Chondrocyte (in vitro differentiated cells): ENCODE data around the gene SOX1. TPM values are rescaled to one million over a fixed set of nuclear protein-coding genes. Genes with fewer than 3 reads are reported as not detected.

Source experiments
- DNase-seq: peaks from one replicate; pipeline ENCODE4 v3.0.0; 2021; ENCODE audit warnings: mixed read lengths, low spot score
- H3K27ac Mint-ChIP-seq: one replicate; pipeline ENCODE4 v1.8.0; 2021; ENCODE audit warnings: mild to moderate bottlenecking, moderate library complexity, mixed read lengths; ENCODE audit not compliant: unreplicated experiment
- H3K27me3 Mint-ChIP-seq: 2 replicates; pipeline ENCODE4 v1.8.0; 2021; ENCODE audit warnings: low read depth, mixed read lengths
- H3K36me3 Mint-ChIP-seq: 2 replicates; pipeline ENCODE4 v1.8.0; 2021; ENCODE audit warnings: low read depth, mixed read lengths
- H3K4me1 Mint-ChIP-seq: 2 replicates; pipeline ENCODE4 v1.8.0; 2021; ENCODE audit warnings: low read depth, mild to moderate bottlenecking, mixed read lengths
- H3K4me3 Mint-ChIP-seq: one replicate; pipeline ENCODE4 v1.8.0; 2021; ENCODE audit warnings: mild to moderate bottlenecking, moderate library complexity, mixed read lengths; ENCODE audit not compliant: unreplicated experiment
- H3K9me3 Mint-ChIP-seq: 2 replicates; pipeline ENCODE4 v1.8.0; 2021; ENCODE audit warnings: low read depth, mixed read lengths
- long read RNA-seq: library from polyadenylated mRNA; stranded (forward); transcript quantifications from one replicate; pipeline ENCODE4 v2.0.0, GENCODE V29; 2021
- total RNA-seq: library from RNA; stranded (reverse); gene quantifications from 3 replicates; pipeline ENCODE4 v1.2.1, GENCODE V29; 2021
- TF ChIP-seq, protein P1 (sequence below): fragments of 200-600 bp; sonication (generic); IDR thresholded peaks from 2 replicates; pipeline ENCODE4 v1.5.0; 2021; ENCODE audit warnings: antibody characterized with exemption, mild to moderate bottlenecking, moderate library complexity

The SOX1 gene
- total RNA-seq = not detected in 3 replicates
- long read RNA-seq = 0 reads

DNA sequence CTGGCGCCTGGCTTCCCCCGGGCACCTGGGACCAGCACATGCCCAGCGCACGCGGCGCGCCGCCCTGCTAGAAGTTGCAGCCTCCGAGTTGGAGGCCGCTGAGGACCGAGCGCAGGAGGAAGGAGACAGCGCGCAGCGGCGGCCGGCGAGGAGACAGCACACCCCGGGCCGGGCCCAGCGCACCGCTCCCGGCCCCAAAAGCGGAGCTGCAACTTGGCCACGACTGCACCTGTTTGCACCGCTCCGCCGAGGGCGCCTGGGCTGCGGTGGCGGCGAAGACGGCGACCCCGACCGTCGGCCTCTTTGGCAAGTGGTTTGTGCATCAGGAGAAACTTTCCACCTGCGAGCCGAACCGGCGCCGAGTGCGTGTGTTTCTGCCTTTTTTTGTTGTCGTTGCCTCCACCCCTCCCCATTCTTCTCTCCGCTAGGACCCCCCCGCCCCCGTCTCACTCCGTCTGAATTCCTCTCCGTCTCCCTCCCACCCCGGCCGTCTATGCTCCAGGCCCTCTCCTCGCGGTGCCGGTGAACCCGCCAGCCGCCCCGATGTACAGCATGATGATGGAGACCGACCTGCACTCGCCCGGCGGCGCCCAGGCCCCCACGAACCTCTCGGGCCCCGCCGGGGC, at the start of gene SOX1:
SOX1 (plus strand) TSS at position 34 of the 626 bp plus-strand sequence; CDS start at position 544, 510 bp downstream.
- Mint-ChIP-seq H3K27ac (no peak within 1 kb of the TSS), H3K9me3 (no peaks in the 10 kb centered on the region), H3K4me3 (peak within 1 kb of the TSS; percentile 67), H3K4me1 (peaks cover 19% of the 10 kb centered on the region), H3K36me3 (peaks cover 4% of the 10 kb centered on the region), H3K27me3 (peaks cover 64% of the 10 kb centered on the region)
- TF ChIP-seq, protein P1, sequence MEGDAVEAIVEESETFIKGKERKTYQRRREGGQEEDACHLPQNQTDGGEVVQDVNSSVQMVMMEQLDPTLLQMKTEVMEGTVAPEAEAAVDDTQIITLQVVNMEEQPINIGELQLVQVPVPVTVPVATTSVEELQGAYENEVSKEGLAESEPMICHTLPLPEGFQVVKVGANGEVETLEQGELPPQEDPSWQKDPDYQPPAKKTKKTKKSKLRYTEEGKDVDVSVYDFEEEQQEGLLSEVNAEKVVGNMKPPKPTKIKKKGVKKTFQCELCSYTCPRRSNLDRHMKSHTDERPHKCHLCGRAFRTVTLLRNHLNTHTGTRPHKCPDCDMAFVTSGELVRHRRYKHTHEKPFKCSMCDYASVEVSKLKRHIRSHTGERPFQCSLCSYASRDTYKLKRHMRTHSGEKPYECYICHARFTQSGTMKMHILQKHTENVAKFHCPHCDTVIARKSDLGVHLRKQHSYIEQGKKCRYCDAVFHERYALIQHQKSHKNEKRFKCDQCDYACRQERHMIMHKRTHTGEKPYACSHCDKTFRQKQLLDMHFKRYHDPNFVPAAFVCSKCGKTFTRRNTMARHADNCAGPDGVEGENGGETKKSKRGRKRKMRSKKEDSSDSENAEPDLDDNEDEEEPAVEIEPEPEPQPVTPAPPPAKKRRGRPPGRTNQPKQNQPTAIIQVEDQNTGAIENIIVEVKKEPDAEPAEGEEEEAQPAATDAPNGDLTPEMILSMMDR = no peak
- no peak for DNase-seq

DNA sequence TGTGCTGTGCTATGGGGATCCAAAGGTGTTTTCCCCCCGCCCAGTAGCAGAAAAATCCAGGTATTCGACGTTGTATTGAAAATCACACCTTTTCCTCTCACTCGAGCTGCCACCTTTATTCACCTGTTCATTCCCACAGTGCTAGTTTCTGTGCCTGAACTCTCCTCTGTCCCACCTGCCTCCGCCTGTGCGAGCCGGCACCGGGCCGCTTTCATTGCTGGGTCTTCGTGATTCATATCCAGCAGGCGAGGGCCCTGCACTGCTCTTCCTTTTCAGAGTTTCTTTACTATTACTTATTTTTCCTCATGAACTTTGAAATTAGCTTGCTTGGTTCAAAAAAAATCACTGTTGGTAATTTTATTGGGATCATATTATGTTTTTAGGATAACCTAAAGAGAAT, 42.4 kb upstream of the SOX1 start:
- TF ChIP-seq, protein P1 = no peak
- Mint-ChIP-seq H3K9me3 (peaks cover 23% of the 10 kb centered on the region), H3K4me1 (no peaks in the 10 kb centered on the region), H3K4me3 (no peak overlapping the region), H3K27ac (no peak overlapping the region), H3K27me3 (peaks cover 4% of the 10 kb centered on the region), H3K36me3 (no peaks in the 10 kb centered on the region)
- DNase-seq = no peak

DNA sequence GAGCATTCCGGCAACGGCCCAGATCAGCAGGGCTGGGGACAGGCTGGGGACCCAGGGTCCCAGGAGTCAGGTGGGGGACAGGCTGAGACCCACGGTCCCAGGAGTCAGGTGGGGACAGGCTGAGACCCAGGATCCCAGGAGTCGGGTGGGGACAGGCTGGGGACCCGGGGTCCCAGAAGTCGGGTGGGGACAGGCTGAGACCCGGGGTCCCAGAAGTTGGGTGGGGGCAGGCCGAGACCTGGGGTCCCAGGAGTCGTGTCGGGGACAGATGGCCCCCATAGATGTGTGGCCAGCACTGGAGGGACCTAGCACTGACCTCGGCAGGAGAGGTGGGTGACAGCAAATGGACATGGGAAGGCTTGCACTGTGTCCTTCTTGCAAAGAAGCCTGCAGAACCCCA, 39.7 kb upstream of the SOX1 start:
- H3K36me3 Mint-ChIP-seq = no peaks in the 10 kb centered on the region
- H3K4me3 Mint-ChIP-seq = no peak overlapping the region
- H3K4me1 Mint-ChIP-seq = peaks cover 6% of the 10 kb centered on the region
- peaks cover 11% of the 10 kb centered on the region for H3K27me3 Mint-ChIP-seq
- no peak overlapping the region for H3K27ac Mint-ChIP-seq
- TF ChIP-seq, protein P1 = no peak
- H3K9me3 Mint-ChIP-seq = peaks cover 6% of the 10 kb centered on the region
- no peak for DNase-seq

DNA sequence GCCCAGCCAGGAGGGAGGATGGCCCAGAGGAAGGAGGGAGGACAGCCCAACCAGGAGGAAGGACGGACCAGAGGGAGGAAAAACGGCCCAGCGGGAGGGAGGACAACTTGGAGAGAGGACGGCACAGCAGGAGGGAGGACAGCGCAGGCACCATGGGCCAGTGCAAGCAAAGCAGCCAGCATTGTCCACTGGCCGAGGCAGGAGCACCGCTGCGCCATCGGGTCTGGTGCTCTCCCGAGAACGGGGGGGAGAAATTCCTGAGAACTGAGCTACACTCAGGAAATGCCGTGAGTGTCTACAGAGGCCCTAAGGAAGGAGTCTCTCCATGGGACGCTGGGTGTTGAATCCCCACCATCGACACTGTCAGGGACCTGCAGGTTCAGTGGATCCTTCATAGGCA, 38.5 kb upstream of the SOX1 start:
- peaks cover 11% of the 10 kb centered on the region for H3K27me3 Mint-ChIP-seq
- H3K4me3 Mint-ChIP-seq = no peak overlapping the region

DNA sequence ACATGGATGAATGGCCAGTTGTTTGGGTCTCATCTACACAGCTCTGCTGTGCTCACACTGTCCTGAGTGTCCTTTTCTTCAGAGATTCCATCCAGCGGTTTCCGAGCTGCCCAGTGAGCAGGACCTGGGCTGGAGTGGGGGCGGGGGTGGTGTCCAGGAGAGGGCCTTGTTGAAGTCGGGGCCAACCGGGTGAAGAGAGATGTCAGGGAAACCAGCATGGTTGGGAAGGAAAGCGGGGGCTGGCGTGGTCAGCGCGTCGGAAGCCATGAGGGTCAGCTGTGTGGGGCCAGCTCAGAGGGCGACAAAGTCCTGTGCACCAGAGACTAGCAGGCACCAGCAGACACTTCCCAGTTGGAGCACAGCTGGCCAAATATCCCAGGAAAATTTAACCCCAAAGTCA, 37.8 kb upstream of the SOX1 start:
- Mint-ChIP-seq H3K27ac (no peak overlapping the region), H3K4me1 (peaks cover 11% of the 10 kb centered on the region)

More for the DNA sequence above, 38.5 kb upstream of the SOX1 start:
- no peak for DNase-seq
- Mint-ChIP-seq H3K4me1 (peaks cover 8% of the 10 kb centered on the region), H3K9me3 (peaks cover 4% of the 10 kb centered on the region), H3K36me3 (no peaks in the 10 kb centered on the region), H3K27ac (no peak overlapping the region)
- TF ChIP-seq, protein P1 = no peak

More for the DNA sequence above, 37.8 kb upstream of the SOX1 start:
- DNase-seq = no peak
- Mint-ChIP-seq H3K36me3 (no peaks in the 10 kb centered on the region), H3K4me3 (no peak overlapping the region), H3K9me3 (peaks cover 4% of the 10 kb centered on the region), H3K27me3 (peaks cover 11% of the 10 kb centered on the region)
- TF ChIP-seq, protein P1 = no peak
